DMS53 treated with DMSO at 0.1 percent for 48 hours (cell line): ENCODE data around the gene TPRN.

Experiments
- DNase-seq: peaks from one replicate; lab custom pipeline; 2025; ENCODE audit not compliant: unreplicated experiment; lab: John Stamatoyannopoulos, UW

TPRN gene

GRCh38 chr9:137175345-137175961 is 25.1 kb downstream of the TPRN start:
- no peak for DNase-seq

GRCh38 chr9:137174722-137175293 is 25.7 kb downstream of the TPRN start:
- DNase-seq: no peak

GRCh38 chr9:137173796-137174664 is 26.5 kb downstream of the TPRN start:
- DNase-seq: no peak

- peak; percentile 52 for DNase-seq
Observed at GRCh38 chr9:137172901-137173795, 27.4 kb downstream of the TPRN start.

GRCh38 chr9:137171149-137171900 is 29.2 kb downstream of the TPRN start:
- DNase-seq: no peak

- no peak for DNase-seq
Observed at GRCh38 chr9:137170486-137171148, 29.9 kb downstream of the TPRN start.

- no peak for DNase-seq
Observed at GRCh38 chr9:137169896-137170358, 30.6 kb downstream of the TPRN start, which contains the start of gene LRRC26. Gene LRRC26, minus strand, starts transcription at chr9:137170051. Its CDS starts 108 bp downstream, at chr9:137169943.

- peak; percentile 83 for DNase-seq
Observed at GRCh38 chr9:137168904-137169856, 31.4 kb downstream of the TPRN start.

GRCh38 chr9:137168573-137168903 is 32.0 kb downstream of the TPRN start:
- DNase-seq: peak; percentile 55

GRCh38 chr9:137167747-137168572 is 32.6 kb downstream of the TPRN start:
- DNase-seq: peak; percentile 67

GRCh38 chr9:137167277-137167746 is 33.2 kb downstream of the TPRN start:
- DNase-seq: no peak

- no peak for DNase-seq
Observed at GRCh38 chr9:137166380-137167229, 33.9 kb downstream of the TPRN start.

GRCh38 chr9:137165250-137165836 is 35.2 kb downstream of the TPRN start:
- DNase-seq: no peak

- DNase-seq: no peak
Observed at GRCh38 chr9:137164370-137165249, 35.9 kb downstream of the TPRN start.

- no peak for DNase-seq
Observed at GRCh38 chr9:137163805-137164204, 36.7 kb downstream of the TPRN start.
